HL-60 (cell line): ENCODE measurements around the gene AQP6.

Source experiments
- DNase-seq, 2 experiments: peaks; one replicate each; pipeline ENCODE4 v3.0.0-alpha.2; 2010 to 2020; ENCODE audit warnings: low read depth in 1 of 2, low spot score in 1 of 2
- H3K27ac ChIP-seq: fragments of 250-450 bp; sonication (Bioruptor Pico); replicated peaks from 2 replicates; pipeline ENCODE4 v1.5.1; 2020; ENCODE audit warnings: mild to moderate bottlenecking, moderate library complexity
- H3K27me3 ChIP-seq: fragments of 250-450 bp; sonication (Bioruptor Pico); 2 replicates; pipeline ENCODE4 v1.5.1; 2021; ENCODE audit warnings: mild to moderate bottlenecking, moderate library complexity; ENCODE audit not compliant: insufficient read depth, poor library complexity, severe bottlenecking
- H3K4me3 ChIP-seq: replicated peaks from 2 replicates; pipeline ENCODE4 v1.5.1; 2011; ENCODE audit warnings: mild to moderate bottlenecking, control low read depth, low read length; ENCODE audit not compliant: insufficient read depth
- GABPA ChIP-seq: IDR thresholded peaks from 2 replicates; pipeline ENCODE4 v1.6.1; 2012; ENCODE audit warnings: low read depth
- POLR2AphosphoS5 ChIP-seq: IDR thresholded peaks from 2 replicates; pipeline ENCODE4 v1.6.1; 2012; ENCODE audit warnings: low read depth
- SPI1 ChIP-seq: IDR thresholded peaks from 2 replicates; pipeline ENCODE4 v1.6.1; 2012; ENCODE audit warnings: low read depth, mild to moderate bottlenecking, borderline replicate concordance
- TF ChIP-seq, protein P1 (sequence below): IDR thresholded peaks from 2 replicates; pipeline ENCODE4 v1.6.1; 2012; ENCODE audit warnings: low read depth; ENCODE audit not compliant: insufficient replicate concordance
- TF ChIP-seq, protein P2 (sequence below): IDR thresholded peaks from one replicate; pipeline ENCODE4 v1.5.1; 2011; ENCODE audit warnings: low read length, control low read depth, inconsistent platforms; ENCODE audit not compliant: insufficient read depth

The AQP6 gene

DNA sequence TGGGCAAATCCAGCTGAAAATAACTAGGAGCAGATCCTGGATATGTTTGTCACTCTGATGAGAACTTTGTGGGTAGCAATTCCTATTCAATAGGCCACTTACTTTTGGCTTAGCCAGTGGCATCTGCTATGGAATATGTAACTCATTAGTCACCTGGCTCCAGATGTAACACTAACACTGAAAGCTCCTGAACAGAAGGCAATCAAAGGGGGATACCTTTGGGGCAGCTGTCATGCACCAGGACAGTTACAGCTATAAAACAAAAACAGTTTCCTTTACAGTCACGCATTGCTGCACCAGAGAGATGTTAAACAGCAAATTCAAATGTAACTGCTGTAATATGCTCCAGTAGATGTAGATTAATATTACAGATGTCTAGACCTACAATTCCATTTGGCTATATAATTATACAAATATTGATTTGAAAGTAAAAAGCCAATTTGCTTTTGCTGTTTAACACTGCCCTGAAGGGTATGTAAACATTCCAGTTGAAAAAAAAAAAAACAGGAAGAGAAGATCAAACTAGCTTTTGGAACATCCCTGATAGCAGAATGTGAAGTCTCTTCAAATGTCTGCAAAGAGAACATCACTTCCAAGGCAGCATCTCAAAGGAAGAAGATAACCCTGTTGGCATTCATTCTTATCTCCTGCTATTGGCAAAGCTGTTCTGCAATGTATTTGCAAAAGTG, 34.2 kb downstream of the AQP6 start:
- no peak for TF ChIP-seq POLR2AphosphoS5
- TF ChIP-seq, protein P1, sequence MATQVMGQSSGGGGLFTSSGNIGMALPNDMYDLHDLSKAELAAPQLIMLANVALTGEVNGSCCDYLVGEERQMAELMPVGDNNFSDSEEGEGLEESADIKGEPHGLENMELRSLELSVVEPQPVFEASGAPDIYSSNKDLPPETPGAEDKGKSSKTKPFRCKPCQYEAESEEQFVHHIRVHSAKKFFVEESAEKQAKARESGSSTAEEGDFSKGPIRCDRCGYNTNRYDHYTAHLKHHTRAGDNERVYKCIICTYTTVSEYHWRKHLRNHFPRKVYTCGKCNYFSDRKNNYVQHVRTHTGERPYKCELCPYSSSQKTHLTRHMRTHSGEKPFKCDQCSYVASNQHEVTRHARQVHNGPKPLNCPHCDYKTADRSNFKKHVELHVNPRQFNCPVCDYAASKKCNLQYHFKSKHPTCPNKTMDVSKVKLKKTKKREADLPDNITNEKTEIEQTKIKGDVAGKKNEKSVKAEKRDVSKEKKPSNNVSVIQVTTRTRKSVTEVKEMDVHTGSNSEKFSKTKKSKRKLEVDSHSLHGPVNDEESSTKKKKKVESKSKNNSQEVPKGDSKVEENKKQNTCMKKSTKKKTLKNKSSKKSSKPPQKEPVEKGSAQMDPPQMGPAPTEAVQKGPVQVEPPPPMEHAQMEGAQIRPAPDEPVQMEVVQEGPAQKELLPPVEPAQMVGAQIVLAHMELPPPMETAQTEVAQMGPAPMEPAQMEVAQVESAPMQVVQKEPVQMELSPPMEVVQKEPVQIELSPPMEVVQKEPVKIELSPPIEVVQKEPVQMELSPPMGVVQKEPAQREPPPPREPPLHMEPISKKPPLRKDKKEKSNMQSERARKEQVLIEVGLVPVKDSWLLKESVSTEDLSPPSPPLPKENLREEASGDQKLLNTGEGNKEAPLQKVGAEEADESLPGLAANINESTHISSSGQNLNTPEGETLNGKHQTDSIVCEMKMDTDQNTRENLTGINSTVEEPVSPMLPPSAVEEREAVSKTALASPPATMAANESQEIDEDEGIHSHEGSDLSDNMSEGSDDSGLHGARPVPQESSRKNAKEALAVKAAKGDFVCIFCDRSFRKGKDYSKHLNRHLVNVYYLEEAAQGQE: no peak
- Histone ChIP-seq H3K27me3 (no peaks in the 10 kb centered on the region), H3K4me3 (no peak overlapping the region), H3K27ac (no peak overlapping the region)
- DNase-seq: no peak

DNA sequence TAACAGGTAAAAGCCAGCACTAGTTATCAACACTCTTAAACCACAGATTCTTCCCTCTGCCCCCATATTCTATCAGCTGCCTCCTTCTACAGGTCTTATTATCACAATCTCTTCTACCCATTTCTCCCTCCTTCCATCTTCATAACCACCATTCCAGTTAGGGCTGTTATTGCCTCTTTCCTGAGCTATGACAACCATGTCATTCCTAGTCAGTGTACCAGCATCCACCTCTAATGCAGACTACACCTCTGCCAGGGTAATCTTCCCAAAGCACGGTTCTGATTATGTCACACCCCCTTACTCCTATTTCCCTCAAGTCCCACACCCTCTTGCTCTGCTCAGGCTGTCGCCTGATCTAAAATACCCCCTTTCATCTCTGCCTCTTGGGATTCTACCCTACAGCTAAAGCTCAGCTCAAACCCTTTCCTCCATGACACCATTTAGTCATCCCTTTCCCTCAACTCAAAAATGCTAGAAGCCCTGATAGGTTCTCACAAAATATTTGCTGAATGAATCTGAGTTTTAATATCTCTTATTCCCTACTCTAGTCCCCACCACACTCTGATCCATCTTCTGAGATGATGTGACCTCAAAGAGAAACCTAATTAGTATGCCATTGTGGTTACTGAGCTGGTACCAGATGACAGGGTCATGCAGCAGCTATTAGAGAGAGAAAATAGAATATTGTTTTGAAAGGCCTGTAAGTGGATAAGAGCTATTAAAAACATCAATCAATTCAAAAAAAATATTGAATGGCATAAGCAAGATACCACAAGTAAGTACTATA, 40.8 kb downstream of the AQP6 start:
- Histone ChIP-seq H3K27ac (no peak overlapping the region), H3K4me3 (no peak overlapping the region), H3K27me3 (no peaks in the 10 kb centered on the region)
- TF ChIP-seq SPI1 (no peak), POLR2AphosphoS5 (no peak), GABPA (no peak)
- TF ChIP-seq, protein P1: no peak
- TF ChIP-seq, protein P2, sequence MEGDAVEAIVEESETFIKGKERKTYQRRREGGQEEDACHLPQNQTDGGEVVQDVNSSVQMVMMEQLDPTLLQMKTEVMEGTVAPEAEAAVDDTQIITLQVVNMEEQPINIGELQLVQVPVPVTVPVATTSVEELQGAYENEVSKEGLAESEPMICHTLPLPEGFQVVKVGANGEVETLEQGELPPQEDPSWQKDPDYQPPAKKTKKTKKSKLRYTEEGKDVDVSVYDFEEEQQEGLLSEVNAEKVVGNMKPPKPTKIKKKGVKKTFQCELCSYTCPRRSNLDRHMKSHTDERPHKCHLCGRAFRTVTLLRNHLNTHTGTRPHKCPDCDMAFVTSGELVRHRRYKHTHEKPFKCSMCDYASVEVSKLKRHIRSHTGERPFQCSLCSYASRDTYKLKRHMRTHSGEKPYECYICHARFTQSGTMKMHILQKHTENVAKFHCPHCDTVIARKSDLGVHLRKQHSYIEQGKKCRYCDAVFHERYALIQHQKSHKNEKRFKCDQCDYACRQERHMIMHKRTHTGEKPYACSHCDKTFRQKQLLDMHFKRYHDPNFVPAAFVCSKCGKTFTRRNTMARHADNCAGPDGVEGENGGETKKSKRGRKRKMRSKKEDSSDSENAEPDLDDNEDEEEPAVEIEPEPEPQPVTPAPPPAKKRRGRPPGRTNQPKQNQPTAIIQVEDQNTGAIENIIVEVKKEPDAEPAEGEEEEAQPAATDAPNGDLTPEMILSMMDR: no peak
- DNase-seq: no peak

DNA sequence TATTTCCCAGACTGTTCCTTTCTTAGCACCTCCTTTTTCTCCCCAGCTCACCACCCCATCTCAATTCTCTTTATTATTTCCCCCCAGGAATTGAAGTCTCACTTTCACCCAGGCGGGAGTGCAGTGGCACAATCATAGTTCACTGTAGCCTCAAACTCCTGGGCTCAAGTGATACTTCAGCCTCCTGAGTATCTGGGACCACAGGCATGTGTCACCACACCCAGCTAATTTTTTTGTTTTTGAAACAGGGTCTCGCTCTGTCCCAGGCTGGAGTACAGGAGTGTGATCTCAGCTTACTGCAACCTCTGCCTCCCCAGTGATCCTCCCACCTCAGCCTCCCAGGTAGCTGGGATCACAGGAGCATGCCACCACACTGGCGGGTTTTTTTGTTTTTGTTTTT, 41.6 kb downstream of the AQP6 start:
- TF ChIP-seq, protein P1: no peak
- TF ChIP-seq, protein P2: no peak
- TF ChIP-seq SPI1: no peak
- no peak for TF ChIP-seq POLR2AphosphoS5
- TF ChIP-seq GABPA: no peak
- Histone ChIP-seq H3K27ac (no peak overlapping the region), H3K27me3 (no peaks in the 10 kb centered on the region), H3K4me3 (no peak overlapping the region)
- DNase-seq: no peak
